Hepatocyte (in vitro differentiated cells): ENCODE measurements around the gene WNT7A. TPM values are rescaled to one million over a fixed set of nuclear protein-coding genes. Genes with fewer than 3 reads are reported as not detected.

Experiments
- DNase-seq: peaks from one replicate; pipeline ENCODE4 v3.0.0-alpha.2; 2016; ENCODE audit warnings: low spot score
- H2AFZ ChIP-seq: fragments of 200-600 bp; sonication (generic); 2 replicates; pipeline ENCODE4 v1.6.0; 2016; ENCODE audit warnings: antibody characterized with exemption, mild to moderate bottlenecking
- H3K27ac ChIP-seq: fragments of 200-600 bp; sonication (generic); 2 replicates; pipeline ENCODE4 v1.5.1; 2016; ENCODE audit warnings: mild to moderate bottlenecking
- H3K27me3 ChIP-seq: fragments of 200-600 bp; sonication (generic); 2 replicates; pipeline ENCODE4 v1.6.1; 2016
- H3K36me3 ChIP-seq: fragments of 200-600 bp; sonication (generic); replicated peaks from 2 replicates; pipeline ENCODE4 v1.5.1; 2016; ENCODE audit warnings: low read depth; ENCODE audit not compliant: insufficient read depth
- H3K4me1 ChIP-seq: fragments of 200-600 bp; sonication (generic); 2 replicates; pipeline ENCODE4 v1.5.1; 2016; ENCODE audit warnings: mild to moderate bottlenecking, moderate library complexity; ENCODE audit not compliant: insufficient read depth
- H3K4me2 ChIP-seq: fragments of 200-600 bp; sonication (generic); 2 replicates; pipeline ENCODE4 v1.6.0; 2016
- H3K4me3 ChIP-seq: fragments of 200-600 bp; sonication (generic); 2 replicates; pipeline ENCODE4 v1.5.1; 2016; ENCODE audit warnings: mild to moderate bottlenecking
- H3K79me2 ChIP-seq: fragments of 200-600 bp; sonication (generic); 2 replicates; pipeline ENCODE4 v1.6.0; 2017; ENCODE audit warnings: mild to moderate bottlenecking
- H3K9me2 ChIP-seq: fragments of 200-600 bp; sonication (generic); replicated peaks from 2 replicates; pipeline ENCODE4 v1.6.0; 2017; ENCODE audit warnings: mild to moderate bottlenecking; ENCODE audit not compliant: insufficient read depth
- H3K9me3 ChIP-seq: fragments of 200-600 bp; sonication (generic); 2 replicates; pipeline ENCODE4 v1.5.1; 2016; ENCODE audit warnings: low read depth, mild to moderate bottlenecking
- H4K20me1 ChIP-seq: fragments of 200-600 bp; sonication (generic); 2 replicates; pipeline ENCODE4 v1.6.0; 2016; ENCODE audit warnings: mild to moderate bottlenecking; ENCODE audit not compliant: insufficient read depth, poor library complexity, severe bottlenecking
- EZH2 ChIP-seq: fragments of 200-600 bp; sonication (generic); IDR thresholded peaks from 2 replicates; pipeline ENCODE4 v1.6.1; 2016; ENCODE audit warnings: antibody characterized with exemption, mild to moderate bottlenecking, borderline replicate concordance
- EZH2phosphoT487 ChIP-seq: fragments of 200-600 bp; sonication (generic); IDR thresholded peaks from one replicate; pipeline ENCODE4 v1.6.1; 2018; ENCODE audit warnings: antibody characterized with exemption, mild to moderate bottlenecking, low read depth, moderate library complexity; ENCODE audit not compliant: unreplicated experiment, severe bottlenecking
- WGBS: methylation state at CpG from one replicate; pipeline ENCODE4 v1.1.6; 2016; ENCODE audit warnings: low lambda C conversion rate; ENCODE audit errors: missing lambda C conversion rate; 5-methylcytosine and 5-hydroxymethylcytosine counted together
- polyA plus RNA-seq: library from polyadenylated mRNA; unstranded; fragments of >200 nt; fragmentation: Nextera tagmentation; extraction: Ambion mirVana; gene quantifications from 2 replicates; pipeline ENCODE4 v1.2.1, GENCODE V29; 2016
- total RNA-seq: library from RNA; depleted of rRNA; stranded (reverse); fragments of >200 nt; gene quantifications from 2 replicates; pipeline ENCODE4 v1.2.3, GENCODE V29; 2014
- TF ChIP-seq, protein P1 (sequence below): fragments of 200-600 bp; sonication (generic); IDR thresholded peaks from 2 replicates; pipeline ENCODE4 v1.5.1; 2016; ENCODE audit warnings: antibody characterized with exemption, mild to moderate bottlenecking; ENCODE audit not compliant: poor library complexity

Gene WNT7A
- total and polyA plus RNA-seq, 2 experiments from 2014 or later, result 0.04 to 0.13 TPM

DNA sequence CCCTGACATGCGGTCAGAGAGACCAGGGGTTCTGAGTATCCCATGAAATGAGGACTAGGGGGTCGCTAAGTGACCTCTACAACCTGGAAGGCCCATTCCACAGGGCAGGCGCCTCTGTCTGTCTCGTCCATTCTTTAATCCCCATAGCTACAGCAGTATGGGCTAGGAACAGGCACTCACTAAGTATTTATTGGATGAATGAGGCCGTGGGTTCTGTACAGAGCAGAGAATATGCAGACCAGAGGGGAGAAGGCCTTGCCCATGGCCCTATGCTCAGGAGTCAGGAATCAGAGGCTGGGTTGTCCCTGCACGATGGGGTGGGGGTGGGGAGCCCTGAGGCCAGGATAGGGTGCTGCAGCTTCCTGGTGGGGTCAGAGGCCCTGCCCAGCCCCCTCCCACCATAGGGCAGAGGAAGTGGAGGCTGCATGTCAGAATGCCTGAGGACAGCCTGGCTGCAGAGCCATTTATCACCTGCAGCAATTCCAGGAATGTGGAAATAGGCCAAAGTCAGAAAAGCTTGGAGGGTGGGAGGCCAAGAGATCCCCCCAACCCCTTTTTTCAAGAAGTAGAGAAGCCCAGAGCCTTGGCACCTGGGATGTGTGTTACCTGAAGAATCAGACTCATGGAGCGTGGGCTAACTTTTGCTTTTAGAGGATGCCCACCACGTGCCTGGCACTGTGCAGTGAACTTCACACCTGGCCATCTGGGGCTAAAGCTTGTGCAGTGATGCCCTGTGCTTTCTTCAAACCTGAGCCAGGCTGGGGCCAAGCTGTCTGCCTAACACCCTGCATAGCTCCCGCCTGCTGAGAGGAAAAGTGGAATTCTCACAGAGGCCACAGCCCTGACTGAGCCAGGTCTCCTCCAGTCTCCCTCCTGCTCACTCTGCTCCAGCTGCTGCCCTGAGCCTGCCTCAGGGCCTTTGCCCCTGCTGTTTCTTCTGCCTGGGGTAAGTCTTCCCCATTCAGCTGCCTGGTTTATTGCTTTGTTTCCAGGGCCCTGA lies 109.4 kb downstream of the WNT7A start:
- no peaks in the 10 kb centered on the region for H3K27me3 ChIP-seq
- TF ChIP-seq, protein P1, sequence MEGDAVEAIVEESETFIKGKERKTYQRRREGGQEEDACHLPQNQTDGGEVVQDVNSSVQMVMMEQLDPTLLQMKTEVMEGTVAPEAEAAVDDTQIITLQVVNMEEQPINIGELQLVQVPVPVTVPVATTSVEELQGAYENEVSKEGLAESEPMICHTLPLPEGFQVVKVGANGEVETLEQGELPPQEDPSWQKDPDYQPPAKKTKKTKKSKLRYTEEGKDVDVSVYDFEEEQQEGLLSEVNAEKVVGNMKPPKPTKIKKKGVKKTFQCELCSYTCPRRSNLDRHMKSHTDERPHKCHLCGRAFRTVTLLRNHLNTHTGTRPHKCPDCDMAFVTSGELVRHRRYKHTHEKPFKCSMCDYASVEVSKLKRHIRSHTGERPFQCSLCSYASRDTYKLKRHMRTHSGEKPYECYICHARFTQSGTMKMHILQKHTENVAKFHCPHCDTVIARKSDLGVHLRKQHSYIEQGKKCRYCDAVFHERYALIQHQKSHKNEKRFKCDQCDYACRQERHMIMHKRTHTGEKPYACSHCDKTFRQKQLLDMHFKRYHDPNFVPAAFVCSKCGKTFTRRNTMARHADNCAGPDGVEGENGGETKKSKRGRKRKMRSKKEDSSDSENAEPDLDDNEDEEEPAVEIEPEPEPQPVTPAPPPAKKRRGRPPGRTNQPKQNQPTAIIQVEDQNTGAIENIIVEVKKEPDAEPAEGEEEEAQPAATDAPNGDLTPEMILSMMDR, result no peak
- TF ChIP-seq EZH2 (no peak), EZH2phosphoT487 (no peak)
- peak overlapping the region; percentile 50 for H3K27ac ChIP-seq
- no peak overlapping the region for H3K4me3 ChIP-seq
- no peaks in the 10 kb centered on the region for H3K79me2 ChIP-seq
- H2AFZ ChIP-seq, result no peak overlapping the region
- WGBS, result 56% methylated on average over 9 of the region's 9 CpGs
- peak; percentile 64 for DNase-seq
- H3K36me3 ChIP-seq, result no peaks in the 10 kb centered on the region
- H3K4me2 ChIP-seq, result no peak overlapping the region
- no peaks in the 10 kb centered on the region for H3K9me2 ChIP-seq
- H3K4me1 ChIP-seq, result peaks cover 11% of the 10 kb centered on the region
- no peaks in the 10 kb centered on the region for H4K20me1 ChIP-seq
- no peaks in the 10 kb centered on the region for H3K9me3 ChIP-seq

DNA sequence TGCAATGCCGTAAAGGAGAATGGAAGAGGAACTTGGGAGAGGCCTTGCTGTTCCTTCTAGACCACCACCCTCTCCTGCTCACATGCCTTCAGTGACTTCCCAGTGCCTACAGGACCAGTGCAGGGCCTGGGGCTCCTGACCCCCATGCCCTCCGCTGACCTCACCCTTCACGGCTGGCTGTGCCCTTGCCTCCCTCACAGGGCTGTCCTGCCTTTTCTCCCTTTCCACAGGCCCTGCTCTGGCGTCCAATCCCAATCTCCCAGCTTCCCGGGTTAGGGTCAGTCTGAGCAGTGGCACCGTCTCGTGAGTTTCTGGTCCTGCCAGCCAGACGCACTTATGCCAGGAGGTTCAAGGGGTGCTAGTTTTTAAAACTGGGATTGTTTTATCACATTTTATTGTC lies 110.4 kb downstream of the WNT7A start:
- Histone ChIP-seq H4K20me1 (no peaks in the 10 kb centered on the region), H2AFZ (no peak overlapping the region), H3K79me2 (no peaks in the 10 kb centered on the region), H3K4me1 (peaks cover 11% of the 10 kb centered on the region), H3K4me2 (no peak overlapping the region), H3K9me2 (no peaks in the 10 kb centered on the region), H3K27me3 (no peaks in the 10 kb centered on the region), H3K36me3 (no peaks in the 10 kb centered on the region), H3K4me3 (no peak overlapping the region), H3K9me3 (no peaks in the 10 kb centered on the region), H3K27ac (no peak overlapping the region)
- TF ChIP-seq EZH2 (no peak), EZH2phosphoT487 (no peak)
- TF ChIP-seq, protein P1, result no peak
- no peak for DNase-seq
- 89% methylated on average over 8 of the region's 8 CpGs for WGBS

DNA sequence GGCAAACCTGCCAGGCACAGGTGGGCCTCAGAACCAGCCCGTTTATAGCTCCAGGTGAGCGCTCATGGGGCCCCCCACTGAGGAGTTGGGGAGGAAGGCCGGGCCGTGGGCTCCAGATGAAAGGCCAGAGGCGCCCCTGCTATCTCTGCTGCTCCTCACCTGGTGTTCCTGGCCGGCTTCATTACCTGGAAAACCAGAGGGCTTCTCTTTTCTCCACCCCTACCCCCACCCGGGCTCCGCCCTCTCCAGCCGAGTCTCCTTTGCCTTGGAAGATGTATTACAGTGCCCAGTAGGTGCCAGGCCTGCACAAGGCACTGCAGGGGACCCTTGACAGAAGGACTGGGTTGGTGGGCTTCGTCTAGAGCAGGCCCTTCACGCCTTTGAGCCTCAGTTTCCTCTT lies 111.4 kb downstream of the WNT7A start:
- Histone ChIP-seq H3K79me2 (no peaks in the 10 kb centered on the region), H3K27me3 (no peaks in the 10 kb centered on the region), H3K9me2 (no peaks in the 10 kb centered on the region), H3K9me3 (no peaks in the 10 kb centered on the region), H3K4me3 (no peak overlapping the region), H2AFZ (no peak overlapping the region), H3K4me1 (peaks cover 11% of the 10 kb centered on the region), H3K4me2 (no peak overlapping the region), H3K27ac (no peak overlapping the region), H4K20me1 (no peaks in the 10 kb centered on the region), H3K36me3 (no peaks in the 10 kb centered on the region)
- DNase-seq, result no peak
- 81% methylated on average over 11 of the region's 11 CpGs for WGBS
- TF ChIP-seq EZH2 (no peak), EZH2phosphoT487 (no peak)
- TF ChIP-seq, protein P1, result no peak
